ENCODE data around the gene EXOC4. TPM values are rescaled to one million over a fixed set of nuclear protein-coding genes. Genes with fewer than 3 reads are reported as not detected.

Gene EXOC4
- polyA plus RNA-seq, 2 donors: 11.1 to 19.0 TPM

- Histone ChIP-seq H3K4me1 (ENCODE audit: control insufficient read depth in 2 of 2, insufficient read depth in 2 of 2, low read length in 1 of 2) (no peaks in the 10 kb centered on the region), H3K36me3 (ENCODE audit: control insufficient read depth in 2 of 2, insufficient read depth in 2 of 2, low read length in 1 of 2) (no peaks in the 10 kb centered on the region), H3K9me3 (ENCODE audit: control insufficient read depth in 2 of 2, insufficient read depth in 1 of 2, low read depth in 1 of 2, low read length in 1 of 2) (peaks cover 0 to 2% of the 10 kb centered on the region in 2 donors), H3K4me3 (ENCODE audit: low read depth in 1 of 2, low read length in 2 of 2) (no peak overlapping the region), H3K27me3 (ENCODE audit: control insufficient read depth in 1 of 2, insufficient read depth in 2 of 2, low read length in 2 of 2) (no peaks in the 10 kb centered on the region), H3K27ac (ENCODE audit: low read depth in 2 of 2, low read length in 1 of 2) (no peak overlapping the region)
- 94 to 97% methylated on average over 4 of the region's 4 CpGs for WGBS, 2 donors
Measured at GRCh38 chr7:133828906-133829305, 576.0 kb downstream of the EXOC4 start.

- no peak overlapping the region for H3K4me3 ChIP-seq (ENCODE audit: low read depth in 1 of 2, low read length in 2 of 2)
- peaks cover 0 to 2% of the 10 kb centered on the region in 2 donors for H3K9me3 ChIP-seq (ENCODE audit: control insufficient read depth in 2 of 2, insufficient read depth in 1 of 2, low read depth in 1 of 2, low read length in 1 of 2)
- H3K27me3 ChIP-seq (ENCODE audit: control insufficient read depth in 1 of 2, insufficient read depth in 2 of 2, low read length in 2 of 2): no peaks in the 10 kb centered on the region
- no peak overlapping the region for H3K27ac ChIP-seq (ENCODE audit: low read depth in 2 of 2, low read length in 1 of 2)
- WGBS, 2 donors: 91 to 92% methylated on average over 4 of the region's 4 CpGs
- H3K4me1 ChIP-seq (ENCODE audit: control insufficient read depth in 2 of 2, insufficient read depth in 2 of 2, low read length in 1 of 2): no peaks in the 10 kb centered on the region
- no peaks in the 10 kb centered on the region for H3K36me3 ChIP-seq (ENCODE audit: control insufficient read depth in 2 of 2, insufficient read depth in 2 of 2, low read length in 1 of 2)
Measured at GRCh38 chr7:133829336-133829897, 576.5 kb downstream of the EXOC4 start.

GRCh38 chr7:133830081-133830480 is 577.2 kb downstream of the EXOC4 start:
- 86 to 95% methylated on average over 6 of the region's 6 CpGs for WGBS, 2 donors
- peaks cover 0 to 2% of the 10 kb centered on the region in 2 donors for H3K9me3 ChIP-seq (ENCODE audit: control insufficient read depth in 2 of 2, insufficient read depth in 1 of 2, low read depth in 1 of 2, low read length in 1 of 2)

GRCh38 chr7:133836666-133837065 is 583.8 kb downstream of the EXOC4 start:
- Histone ChIP-seq H3K4me1 (ENCODE audit: control insufficient read depth in 2 of 2, insufficient read depth in 2 of 2, low read length in 1 of 2) (no peaks in the 10 kb centered on the region), H3K27me3 (ENCODE audit: control insufficient read depth in 1 of 2, insufficient read depth in 2 of 2, low read length in 2 of 2) (no peaks in the 10 kb centered on the region), H3K4me3 (ENCODE audit: low read depth in 1 of 2, low read length in 2 of 2) (no peak overlapping the region), H3K36me3 (ENCODE audit: control insufficient read depth in 2 of 2, insufficient read depth in 2 of 2, low read length in 1 of 2) (no peaks in the 10 kb centered on the region), H3K9me3 (ENCODE audit: control insufficient read depth in 2 of 2, insufficient read depth in 1 of 2, low read depth in 1 of 2, low read length in 1 of 2) (peaks cover 0 to 2% of the 10 kb centered on the region in 2 donors), H3K27ac (ENCODE audit: low read depth in 2 of 2, low read length in 1 of 2) (no peak overlapping the region)
- WGBS, 2 donors: 83 to 86% methylated on average over 3 of the region's 3 CpGs

More at GRCh38 chr7:133830081-133830480, 577.2 kb downstream of the EXOC4 start:
- Histone ChIP-seq H3K36me3 (ENCODE audit: control insufficient read depth in 2 of 2, insufficient read depth in 2 of 2, low read length in 1 of 2) (no peaks in the 10 kb centered on the region), H3K27ac (ENCODE audit: low read depth in 2 of 2, low read length in 1 of 2) (no peak overlapping the region), H3K4me3 (ENCODE audit: low read depth in 1 of 2, low read length in 2 of 2) (no peak overlapping the region), H3K4me1 (ENCODE audit: control insufficient read depth in 2 of 2, insufficient read depth in 2 of 2, low read length in 1 of 2) (no peaks in the 10 kb centered on the region), H3K27me3 (ENCODE audit: control insufficient read depth in 1 of 2, insufficient read depth in 2 of 2, low read length in 2 of 2) (no peaks in the 10 kb centered on the region)

- H3K27ac ChIP-seq (ENCODE audit: low read depth in 2 of 2, low read length in 1 of 2): no peak overlapping the region
- peaks cover 0 to 2% of the 10 kb centered on the region in 2 donors for H3K9me3 ChIP-seq (ENCODE audit: control insufficient read depth in 2 of 2, insufficient read depth in 1 of 2, low read depth in 1 of 2, low read length in 1 of 2)
- H3K4me1 ChIP-seq (ENCODE audit: control insufficient read depth in 2 of 2, insufficient read depth in 2 of 2, low read length in 1 of 2): no peaks in the 10 kb centered on the region
- H3K4me3 ChIP-seq (ENCODE audit: low read depth in 1 of 2, low read length in 2 of 2): no peak overlapping the region
- H3K27me3 ChIP-seq (ENCODE audit: control insufficient read depth in 1 of 2, insufficient read depth in 2 of 2, low read length in 2 of 2): no peaks in the 10 kb centered on the region
- H3K36me3 ChIP-seq (ENCODE audit: control insufficient read depth in 2 of 2, insufficient read depth in 2 of 2, low read length in 1 of 2): no peaks in the 10 kb centered on the region
Measured at GRCh38 chr7:133837224-133837623, 584.3 kb downstream of the EXOC4 start.

- no peak overlapping the region for H3K27ac ChIP-seq (ENCODE audit: low read depth in 2 of 2, low read length in 1 of 2)
- H3K27me3 ChIP-seq (ENCODE audit: control insufficient read depth in 1 of 2, insufficient read depth in 2 of 2, low read length in 2 of 2): no peaks in the 10 kb centered on the region
- H3K4me3 ChIP-seq (ENCODE audit: low read depth in 1 of 2, low read length in 2 of 2): no peak overlapping the region
- WGBS, 2 donors: 89 to 92% methylated on average over 3 of the region's 3 CpGs
- H3K9me3 ChIP-seq (ENCODE audit: control insufficient read depth in 2 of 2, insufficient read depth in 1 of 2, low read depth in 1 of 2, low read length in 1 of 2): no peaks in the 10 kb centered on the region
- H3K36me3 ChIP-seq (ENCODE audit: control insufficient read depth in 2 of 2, insufficient read depth in 2 of 2, low read length in 1 of 2): no peaks in the 10 kb centered on the region
- H3K4me1 ChIP-seq (ENCODE audit: control insufficient read depth in 2 of 2, insufficient read depth in 2 of 2, low read length in 1 of 2): no peaks in the 10 kb centered on the region
Measured at GRCh38 chr7:133839121-133839520, 586.2 kb downstream of the EXOC4 start.

GRCh38 chr7:133843341-133843740 is 590.5 kb downstream of the EXOC4 start:
- 88% methylated on average over 2 of the region's 2 CpGs for WGBS, 2 donors

GRCh38 chr7:133845005-133845404 is 592.1 kb downstream of the EXOC4 start:
- H3K27me3 ChIP-seq (ENCODE audit: control insufficient read depth in 1 of 2, insufficient read depth in 2 of 2, low read length in 2 of 2): no peaks in the 10 kb centered on the region
- H3K4me3 ChIP-seq (ENCODE audit: low read depth in 1 of 2, low read length in 2 of 2): no peak overlapping the region

More at GRCh38 chr7:133843341-133843740, 590.5 kb downstream of the EXOC4 start:
- no peak overlapping the region for H3K27ac ChIP-seq (ENCODE audit: low read depth in 2 of 2, low read length in 1 of 2)
- no peaks in the 10 kb centered on the region for H3K27me3 ChIP-seq (ENCODE audit: control insufficient read depth in 1 of 2, insufficient read depth in 2 of 2, low read length in 2 of 2)
- H3K4me1 ChIP-seq (ENCODE audit: control insufficient read depth in 2 of 2, insufficient read depth in 2 of 2, low read length in 1 of 2): no peaks in the 10 kb centered on the region
- H3K9me3 ChIP-seq (ENCODE audit: control insufficient read depth in 2 of 2, insufficient read depth in 1 of 2, low read depth in 1 of 2, low read length in 1 of 2): no peaks in the 10 kb centered on the region
- no peaks in the 10 kb centered on the region for H3K36me3 ChIP-seq (ENCODE audit: control insufficient read depth in 2 of 2, insufficient read depth in 2 of 2, low read length in 1 of 2)
- no peak overlapping the region for H3K4me3 ChIP-seq (ENCODE audit: low read depth in 1 of 2, low read length in 2 of 2)

GRCh38 chr7:133846203-133846945 is 593.5 kb downstream of the EXOC4 start:
- 74 to 79% methylated on average over 8 of the region's 8 CpGs for WGBS, 2 donors
- H3K27me3 ChIP-seq (ENCODE audit: control insufficient read depth in 1 of 2, insufficient read depth in 2 of 2, low read length in 2 of 2): no peaks in the 10 kb centered on the region
- no peaks in the 10 kb centered on the region for H3K9me3 ChIP-seq (ENCODE audit: control insufficient read depth in 2 of 2, insufficient read depth in 1 of 2, low read depth in 1 of 2, low read length in 1 of 2)
- no peak overlapping the region for H3K4me3 ChIP-seq (ENCODE audit: low read depth in 1 of 2, low read length in 2 of 2)
- H3K4me1 ChIP-seq (ENCODE audit: control insufficient read depth in 2 of 2, insufficient read depth in 2 of 2, low read length in 1 of 2): no peaks in the 10 kb centered on the region
- no peak overlapping the region for H3K27ac ChIP-seq (ENCODE audit: low read depth in 2 of 2, low read length in 1 of 2)
- H3K36me3 ChIP-seq (ENCODE audit: control insufficient read depth in 2 of 2, insufficient read depth in 2 of 2, low read length in 1 of 2): no peaks in the 10 kb centered on the region

More at GRCh38 chr7:133845005-133845404, 592.1 kb downstream of the EXOC4 start:
- no peaks in the 10 kb centered on the region for H3K4me1 ChIP-seq (ENCODE audit: control insufficient read depth in 2 of 2, insufficient read depth in 2 of 2, low read length in 1 of 2)
- no peaks in the 10 kb centered on the region for H3K9me3 ChIP-seq (ENCODE audit: control insufficient read depth in 2 of 2, insufficient read depth in 1 of 2, low read depth in 1 of 2, low read length in 1 of 2)
- no peaks in the 10 kb centered on the region for H3K36me3 ChIP-seq (ENCODE audit: control insufficient read depth in 2 of 2, insufficient read depth in 2 of 2, low read length in 1 of 2)
- H3K27ac ChIP-seq (ENCODE audit: low read depth in 2 of 2, low read length in 1 of 2): no peak overlapping the region
